Liver (tissue), 9 donors: ENCODE data around the gene MED12L. TPM values are rescaled to one million over a fixed set of nuclear protein-coding genes. Genes with fewer than 3 reads are reported as not detected.

Experiments
- DNase-seq: peaks from one replicate; pipeline ENCODE4 v3.0.0-alpha.2; 2017; ENCODE audit warnings: low spot score
- H3K27ac ChIP-seq, 2 donors: one replicate each; pipeline ENCODE4 v1.7.0; 2013; ENCODE audit warnings: inconsistent platforms in 2 of 2, low read length in 2 of 2, control low read depth in 1 of 2, low read depth in 1 of 2, mild to moderate bottlenecking in 1 of 2
- H3K27me3 ChIP-seq, 4 donors: one replicate each; pipeline versions ENCODE4 v1.6.1 to v1.7.0; 2013; ENCODE audit warnings: low read length in 3 of 4, inconsistent platforms in 1 of 4, mild to moderate bottlenecking in 1 of 4, moderate library complexity in 1 of 4; ENCODE audit not compliant: control insufficient read depth in 4 of 4, insufficient read depth in 4 of 4
- H3K36me3 ChIP-seq, 4 donors: one replicate each; pipeline versions ENCODE4 v1.6.1 to v1.7.0; 2013; ENCODE audit warnings: low read length in 3 of 4, mild to moderate bottlenecking in 3 of 4, low read depth in 1 of 4, moderate library complexity in 1 of 4; ENCODE audit not compliant: control insufficient read depth in 4 of 4, insufficient read depth in 3 of 4
- H3K4me1 ChIP-seq, 4 donors: one replicate each; pipeline versions ENCODE4 v1.6.1 to v1.7.0; 2013; ENCODE audit warnings: low read length in 3 of 4, mild to moderate bottlenecking in 3 of 4, moderate library complexity in 1 of 4; ENCODE audit not compliant: control insufficient read depth in 4 of 4, insufficient read depth in 4 of 4
- H3K4me3 ChIP-seq, 3 donors: one replicate each; pipeline versions ENCODE4 v1.6.1 to v1.7.0; 2013; ENCODE audit warnings: low read length in 3 of 3, control low read depth in 1 of 3, low read depth in 1 of 3, mild to moderate bottlenecking in 1 of 3
- H3K9ac ChIP-seq, 2 donors: one replicate each; pipeline ENCODE4 v1.7.0; 2013; ENCODE audit warnings: low read length in 2 of 2, mild to moderate bottlenecking in 2 of 2, moderate library complexity in 2 of 2, control low read depth in 1 of 2, low read depth in 1 of 2
- H3K9me3 ChIP-seq, 4 donors: one replicate each; pipeline versions ENCODE4 v1.6.1 to v1.7.0; 2013; ENCODE audit warnings: low read length in 3 of 4; ENCODE audit not compliant: control insufficient read depth in 4 of 4
- EGR1 ChIP-seq, 2 donors: IDR thresholded peaks; 2 replicates each; pipeline ENCODE4 v1.6.1; 2016 to 2018; ENCODE audit warnings: antibody characterized with exemption in 2 of 2, low read depth in 2 of 2
- FOXA1 ChIP-seq: IDR thresholded peaks from 2 replicates; pipeline ENCODE4 v1.6.1; 2016; ENCODE audit warnings: antibody characterized with exemption
- FOXA2 ChIP-seq: IDR thresholded peaks from 2 replicates; pipeline ENCODE4 v1.6.1; 2016; ENCODE audit warnings: antibody characterized with exemption
- GABPA ChIP-seq, 2 donors: IDR thresholded peaks in 1 of 2; conservative IDR thresholded peaks in 1 of 2; 2 replicates each; pipeline ENCODE4 v1.6.1; 2016; ENCODE audit warnings: antibody characterized with exemption in 2 of 2, mild to moderate bottlenecking in 1 of 2, moderate library complexity in 1 of 2
- HNF4A ChIP-seq, 2 donors: conservative IDR thresholded peaks; 2 replicates each; pipeline ENCODE4 v1.6.1; 2016; ENCODE audit warnings: antibody characterized with exemption in 2 of 2, mild to moderate bottlenecking in 2 of 2
- HNF4G ChIP-seq: IDR thresholded peaks from 2 replicates; pipeline ENCODE4 v1.6.1; 2016; ENCODE audit warnings: antibody characterized with exemption
- JUND ChIP-seq, 2 donors: IDR thresholded peaks; 2 replicates each; pipeline ENCODE4 v1.6.1; 2016; ENCODE audit warnings: antibody characterized with exemption in 2 of 2
- NR2F2 ChIP-seq: IDR thresholded peaks from 2 replicates; pipeline ENCODE4 v1.6.1; 2016; ENCODE audit warnings: antibody characterized with exemption
- RAD21 ChIP-seq, 2 donors: IDR thresholded peaks; 2 replicates each; pipeline ENCODE4 v1.6.1; 2016; ENCODE audit warnings: antibody characterized with exemption in 2 of 2, mild to moderate bottlenecking in 2 of 2
- RXRA ChIP-seq, 2 donors: IDR thresholded peaks; 2 replicates each; pipeline ENCODE4 v1.6.1; 2017 to 2018; ENCODE audit warnings: antibody characterized with exemption in 2 of 2, mild to moderate bottlenecking in 1 of 2
- SP1 ChIP-seq: IDR thresholded peaks from 2 replicates; pipeline ENCODE4 v1.6.1; 2018; ENCODE audit warnings: antibody characterized with exemption, mild to moderate bottlenecking
- YY1 ChIP-seq: IDR thresholded peaks from 2 replicates; pipeline ENCODE4 v1.6.1; 2016; ENCODE audit warnings: antibody characterized with exemption, mild to moderate bottlenecking
- WGBS: extraction: QIAGEN DNeasy Blood & Tissue Kit; methylation state at CpG from one replicate; pipeline ENCODE4 v1.1.7; 2013; 5-methylcytosine and 5-hydroxymethylcytosine counted together
- polyA plus RNA-seq, 2 donors: library from polyadenylated mRNA; stranded (reverse) in 1 of 2; unstranded in 1 of 2; fragments of 200-250 nt in 1 of 2; fragments of >200 nt in 1 of 2; fragmentation: Nextera tagmentation in 1 of 2; extraction: Ambion mirVana in 1 of 2; gene quantifications; one replicate each; pipeline versions ENCODE4 v1.2.1 to v1.2.3, GENCODE V29; 2013 to 2015
- total RNA-seq, 2 donors: library from RNA; depleted of rRNA; stranded (reverse); fragments of >200 nt; gene quantifications; one replicate each; pipeline ENCODE4 v1.2.3, GENCODE V29; 2014
- TF ChIP-seq, protein P1 (sequence below): fragments of 150-350 bp; IDR thresholded peaks from 2 replicates; pipeline ENCODE4 v1.5.1; 2017; ENCODE audit warnings: improper control_type of control experiment, low read depth, low read length; ENCODE audit not compliant: missing input control
- TF ChIP-seq, protein P2 (sequence below): IDR thresholded peaks from 2 replicates; pipeline ENCODE4 v1.6.1; 2016; ENCODE audit warnings: antibody characterized with exemption
- TF ChIP-seq, protein P3 (sequence below): IDR thresholded peaks from 2 replicates; pipeline ENCODE4 v1.6.1; 2016; ENCODE audit warnings: antibody characterized with exemption
- TF ChIP-seq, protein P4 (sequence below): IDR thresholded peaks from 2 replicates; pipeline ENCODE4 v1.6.1; 2016; ENCODE audit warnings: antibody characterized with exemption
- TF ChIP-seq, protein P5 (sequence below): IDR thresholded peaks from 2 replicates; pipeline ENCODE4 v1.6.1; 2016; ENCODE audit warnings: antibody characterized with exemption, mild to moderate bottlenecking
- donor health status: healthy.
- donor health status: healthy.
- donor health status: healthy.
- donor health status: healthy.
- donor health status: healthy.

The MED12L gene
- total and polyA plus RNA-seq, 4 donors = 0.02 to 2.1 (median 0.49) TPM

DNA sequence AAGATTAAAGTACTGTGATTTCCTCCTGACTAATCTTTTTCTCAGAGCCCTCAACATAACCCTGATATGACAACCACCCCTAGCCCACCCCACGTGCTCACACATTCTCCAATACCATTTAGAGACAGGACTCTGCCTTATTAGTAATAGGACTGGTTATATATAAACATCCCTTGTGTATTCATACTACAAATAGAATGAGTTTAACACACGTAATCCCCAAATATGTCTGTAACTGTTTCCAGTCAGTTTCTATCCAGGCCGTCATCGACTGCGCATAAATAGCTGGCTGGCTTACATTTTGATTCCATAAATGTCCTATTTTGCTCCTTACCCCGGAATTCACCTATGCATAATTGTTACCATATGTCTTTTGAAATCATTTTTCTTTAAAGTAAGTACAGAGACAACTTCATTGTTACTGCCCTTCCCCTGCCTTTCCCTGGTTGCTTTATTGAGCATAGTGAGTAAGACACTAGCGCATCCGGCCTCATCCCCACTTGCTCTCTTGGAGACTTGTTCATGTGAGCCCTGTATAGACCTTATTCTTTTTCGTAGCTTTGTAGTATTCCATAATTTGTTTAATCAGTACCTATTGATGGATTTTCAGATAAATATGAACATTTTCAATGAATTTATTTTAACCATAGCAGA lies 196.3 kb downstream of the MED12L start:
- no peaks in the 10 kb centered on the region for H3K4me1 ChIP-seq
- TF ChIP-seq GABPA (IDR thresholded peaks at IDR 0.05 in 1 of 2, conservative IDR thresholded peaks at IDR 0.05 in 1 of 2) (no peak), SP1 (no peak), JUND (IDR thresholded peaks at IDR 0.05) (no peak), NR2F2 (no peak), EGR1 (IDR thresholded peaks at IDR 0.05; ENCODE audit: low read depth in 2 of 2) (no peak), HNF4G (no peak), HNF4A (conservative IDR thresholded peaks at IDR 0.05) (no peak)
- TF ChIP-seq, protein P1, sequence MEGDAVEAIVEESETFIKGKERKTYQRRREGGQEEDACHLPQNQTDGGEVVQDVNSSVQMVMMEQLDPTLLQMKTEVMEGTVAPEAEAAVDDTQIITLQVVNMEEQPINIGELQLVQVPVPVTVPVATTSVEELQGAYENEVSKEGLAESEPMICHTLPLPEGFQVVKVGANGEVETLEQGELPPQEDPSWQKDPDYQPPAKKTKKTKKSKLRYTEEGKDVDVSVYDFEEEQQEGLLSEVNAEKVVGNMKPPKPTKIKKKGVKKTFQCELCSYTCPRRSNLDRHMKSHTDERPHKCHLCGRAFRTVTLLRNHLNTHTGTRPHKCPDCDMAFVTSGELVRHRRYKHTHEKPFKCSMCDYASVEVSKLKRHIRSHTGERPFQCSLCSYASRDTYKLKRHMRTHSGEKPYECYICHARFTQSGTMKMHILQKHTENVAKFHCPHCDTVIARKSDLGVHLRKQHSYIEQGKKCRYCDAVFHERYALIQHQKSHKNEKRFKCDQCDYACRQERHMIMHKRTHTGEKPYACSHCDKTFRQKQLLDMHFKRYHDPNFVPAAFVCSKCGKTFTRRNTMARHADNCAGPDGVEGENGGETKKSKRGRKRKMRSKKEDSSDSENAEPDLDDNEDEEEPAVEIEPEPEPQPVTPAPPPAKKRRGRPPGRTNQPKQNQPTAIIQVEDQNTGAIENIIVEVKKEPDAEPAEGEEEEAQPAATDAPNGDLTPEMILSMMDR = no peak
- TF ChIP-seq, protein P2, sequence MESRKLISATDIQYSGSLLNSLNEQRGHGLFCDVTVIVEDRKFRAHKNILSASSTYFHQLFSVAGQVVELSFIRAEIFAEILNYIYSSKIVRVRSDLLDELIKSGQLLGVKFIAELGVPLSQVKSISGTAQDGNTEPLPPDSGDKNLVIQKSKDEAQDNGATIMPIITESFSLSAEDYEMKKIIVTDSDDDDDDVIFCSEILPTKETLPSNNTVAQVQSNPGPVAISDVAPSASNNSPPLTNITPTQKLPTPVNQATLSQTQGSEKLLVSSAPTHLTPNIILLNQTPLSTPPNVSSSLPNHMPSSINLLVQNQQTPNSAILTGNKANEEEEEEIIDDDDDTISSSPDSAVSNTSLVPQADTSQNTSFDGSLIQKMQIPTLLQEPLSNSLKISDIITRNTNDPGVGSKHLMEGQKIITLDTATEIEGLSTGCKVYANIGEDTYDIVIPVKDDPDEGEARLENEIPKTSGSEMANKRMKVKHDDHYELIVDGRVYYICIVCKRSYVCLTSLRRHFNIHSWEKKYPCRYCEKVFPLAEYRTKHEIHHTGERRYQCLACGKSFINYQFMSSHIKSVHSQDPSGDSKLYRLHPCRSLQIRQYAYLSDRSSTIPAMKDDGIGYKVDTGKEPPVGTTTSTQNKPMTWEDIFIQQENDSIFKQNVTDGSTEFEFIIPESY = no peak
- DNase-seq = no peak
- H3K36me3 ChIP-seq = no peaks in the 10 kb centered on the region
- no peaks in the 10 kb centered on the region for H3K27me3 ChIP-seq
- H3K4me3 ChIP-seq = no peak overlapping the region
- no peak overlapping the region for H3K9ac ChIP-seq
- H3K9me3 ChIP-seq = no peaks in the 10 kb centered on the region
- no peak overlapping the region for H3K27ac ChIP-seq
- 90% methylated on average over 9 of the region's 9 CpGs for WGBS

DNA sequence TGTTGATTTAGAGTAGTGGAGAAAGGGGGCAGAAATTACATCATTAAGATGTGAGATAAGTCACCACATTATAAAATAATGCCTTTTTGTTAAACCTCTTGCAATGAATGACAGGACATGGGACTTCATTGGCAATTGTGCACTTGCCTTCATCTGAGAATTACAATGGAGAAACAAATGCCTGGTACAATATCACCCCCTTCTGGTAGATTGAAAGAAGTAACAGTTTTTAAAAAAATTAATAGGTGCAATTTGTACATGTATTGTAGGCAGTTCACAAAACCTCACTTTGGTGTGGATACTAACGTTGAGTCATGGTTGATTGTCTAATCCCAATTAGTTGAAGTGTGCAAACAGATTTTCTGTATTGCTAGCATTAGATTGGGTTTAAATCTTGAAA lies 197.5 kb downstream of the MED12L start:
- no peaks in the 10 kb centered on the region for H3K4me1 ChIP-seq
- no peaks in the 10 kb centered on the region for H3K9me3 ChIP-seq
- 4% methylated on average over 1 of the region's 1 CpG for WGBS
- H3K9ac ChIP-seq = no peak overlapping the region
- H3K27ac ChIP-seq = no peak overlapping the region
- DNase-seq = no peak
- TF ChIP-seq, protein P3, sequence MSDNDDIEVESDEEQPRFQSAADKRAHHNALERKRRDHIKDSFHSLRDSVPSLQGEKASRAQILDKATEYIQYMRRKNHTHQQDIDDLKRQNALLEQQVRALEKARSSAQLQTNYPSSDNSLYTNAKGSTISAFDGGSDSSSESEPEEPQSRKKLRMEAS = no peak
- TF ChIP-seq YY1 (no peak), FOXA2 (no peak), NR2F2 (no peak), GABPA (IDR thresholded peaks at IDR 0.05 in 1 of 2, conservative IDR thresholded peaks at IDR 0.05 in 1 of 2) (no peak), HNF4A (conservative IDR thresholded peaks at IDR 0.05) (no peak), RXRA (IDR thresholded peaks at IDR 0.05) (no peak), JUND (IDR thresholded peaks at IDR 0.05) (no peak), RAD21 (IDR thresholded peaks at IDR 0.05) (peak; percentile 97 to 98), FOXA1 (no peak)
- TF ChIP-seq, protein P4, sequence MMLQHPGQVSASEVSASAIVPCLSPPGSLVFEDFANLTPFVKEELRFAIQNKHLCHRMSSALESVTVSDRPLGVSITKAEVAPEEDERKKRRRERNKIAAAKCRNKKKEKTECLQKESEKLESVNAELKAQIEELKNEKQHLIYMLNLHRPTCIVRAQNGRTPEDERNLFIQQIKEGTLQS = no peak
- TF ChIP-seq, protein P2 = no peak
- TF ChIP-seq, protein P5, sequence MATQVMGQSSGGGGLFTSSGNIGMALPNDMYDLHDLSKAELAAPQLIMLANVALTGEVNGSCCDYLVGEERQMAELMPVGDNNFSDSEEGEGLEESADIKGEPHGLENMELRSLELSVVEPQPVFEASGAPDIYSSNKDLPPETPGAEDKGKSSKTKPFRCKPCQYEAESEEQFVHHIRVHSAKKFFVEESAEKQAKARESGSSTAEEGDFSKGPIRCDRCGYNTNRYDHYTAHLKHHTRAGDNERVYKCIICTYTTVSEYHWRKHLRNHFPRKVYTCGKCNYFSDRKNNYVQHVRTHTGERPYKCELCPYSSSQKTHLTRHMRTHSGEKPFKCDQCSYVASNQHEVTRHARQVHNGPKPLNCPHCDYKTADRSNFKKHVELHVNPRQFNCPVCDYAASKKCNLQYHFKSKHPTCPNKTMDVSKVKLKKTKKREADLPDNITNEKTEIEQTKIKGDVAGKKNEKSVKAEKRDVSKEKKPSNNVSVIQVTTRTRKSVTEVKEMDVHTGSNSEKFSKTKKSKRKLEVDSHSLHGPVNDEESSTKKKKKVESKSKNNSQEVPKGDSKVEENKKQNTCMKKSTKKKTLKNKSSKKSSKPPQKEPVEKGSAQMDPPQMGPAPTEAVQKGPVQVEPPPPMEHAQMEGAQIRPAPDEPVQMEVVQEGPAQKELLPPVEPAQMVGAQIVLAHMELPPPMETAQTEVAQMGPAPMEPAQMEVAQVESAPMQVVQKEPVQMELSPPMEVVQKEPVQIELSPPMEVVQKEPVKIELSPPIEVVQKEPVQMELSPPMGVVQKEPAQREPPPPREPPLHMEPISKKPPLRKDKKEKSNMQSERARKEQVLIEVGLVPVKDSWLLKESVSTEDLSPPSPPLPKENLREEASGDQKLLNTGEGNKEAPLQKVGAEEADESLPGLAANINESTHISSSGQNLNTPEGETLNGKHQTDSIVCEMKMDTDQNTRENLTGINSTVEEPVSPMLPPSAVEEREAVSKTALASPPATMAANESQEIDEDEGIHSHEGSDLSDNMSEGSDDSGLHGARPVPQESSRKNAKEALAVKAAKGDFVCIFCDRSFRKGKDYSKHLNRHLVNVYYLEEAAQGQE = no peak
- TF ChIP-seq, protein P1 = peak; percentile 69
- H3K4me3 ChIP-seq = no peak overlapping the region
- H3K27me3 ChIP-seq = no peaks in the 10 kb centered on the region
- no peaks in the 10 kb centered on the region for H3K36me3 ChIP-seq
